ENCODE results near the gene KCNJ10. TPM values are rescaled to one million over a fixed set of nuclear protein-coding genes. Genes with fewer than 3 reads are reported as not detected.

KCNJ10 gene
- total RNA-seq, 2 experiments from 2014 or later, result 0.29 TPM; not detected in 1

DNA sequence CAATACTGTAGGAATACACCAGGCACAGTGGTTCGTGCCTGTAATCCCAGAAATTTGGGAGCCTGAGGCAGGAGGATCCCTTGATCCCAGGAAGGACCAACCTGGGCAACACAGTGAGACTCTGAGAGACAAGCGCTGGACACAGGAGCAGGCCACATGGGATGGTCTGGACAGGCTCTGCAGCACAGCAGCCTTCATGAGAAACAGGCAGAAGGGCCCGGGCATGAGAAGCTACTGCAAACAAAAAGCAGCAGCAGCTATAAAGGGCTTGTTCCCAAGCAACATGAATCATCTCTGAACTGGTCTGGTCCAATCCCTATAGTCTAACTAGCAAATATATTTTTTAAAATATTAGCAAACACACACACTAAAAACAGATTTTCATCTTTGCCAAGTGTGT, 80.4 kb downstream of the KCNJ10 start:
- TF ChIP-seq CTCF (conservative IDR thresholded peaks at IDR 0.05; ENCODE audit: low read length) (no peak), EZH2phosphoT487 (IDR thresholded peaks at IDR 0.05; ENCODE audit: borderline replicate concordance, low read depth, low read length) (no peak)
- no peak overlapping the region for H3K4me2 ChIP-seq (ENCODE audit: low read length)
- ChIA-PET POLR2A (no interaction called here), CTCF (ENCODE audit: unreplicated experiment) (no interaction called here)
- intact Hi-C loops (cut with micrococcal nuclease; ENCODE audit: unreplicated experiment), result no loop called here
- H3K4me3 ChIP-seq (ENCODE audit: low read depth, low read length, poor library complexity, severe bottlenecking), result no peak overlapping the region
- H2AFZ ChIP-seq (ENCODE audit: low read length), result no peak overlapping the region
- H3K9me3 ChIP-seq (ENCODE audit: low read length), result no peaks in the 10 kb centered on the region
- no TSS peak for BruUV-seq (replicated peaks)
- H3K9me2 ChIP-seq (ENCODE audit: insufficient read depth, low read length), result no peaks in the 10 kb centered on the region
- H4K20me1 ChIP-seq (ENCODE audit: insufficient read depth, low read length), result no peaks in the 10 kb centered on the region
- no peaks in the 10 kb centered on the region for H3K36me3 ChIP-seq (ENCODE audit: insufficient read depth, low read length)
- no peaks in the 10 kb centered on the region for H3K79me2 ChIP-seq (ENCODE audit: insufficient read depth, low read depth, low read length)
- H3K27ac ChIP-seq (ENCODE audit: low read depth, low read length, poor library complexity, severe bottlenecking), result no peak overlapping the region
- DNase-seq (ENCODE audit: low spot score), result no peak
- H3K4me1 ChIP-seq (ENCODE audit: insufficient read depth, low read length, poor library complexity, severe bottlenecking), result no peaks in the 10 kb centered on the region

DNA sequence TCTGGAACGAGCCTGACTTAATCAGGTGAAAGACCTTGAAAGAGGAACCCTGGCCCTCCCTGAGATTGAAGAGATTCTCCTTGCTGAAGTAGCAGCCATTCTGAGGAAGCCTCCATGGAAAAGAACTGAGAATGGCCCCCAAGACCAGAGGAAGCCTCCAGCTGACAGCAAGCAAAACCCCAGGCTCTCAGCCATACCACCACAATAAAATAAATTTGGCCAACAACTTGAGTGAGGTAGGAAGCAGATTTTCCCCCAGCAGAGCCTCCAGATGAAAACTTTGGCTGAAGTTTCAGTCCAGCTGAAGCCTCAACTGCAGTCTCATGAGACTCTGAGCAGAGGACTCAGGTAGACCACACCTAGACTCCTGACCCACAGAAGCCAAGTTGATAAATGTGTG, 82.0 kb downstream of the KCNJ10 start:
- Histone ChIP-seq H3K9me3 (ENCODE audit: low read length) (no peaks in the 10 kb centered on the region), H3K4me2 (ENCODE audit: low read length) (no peak overlapping the region), H2AFZ (ENCODE audit: low read length) (no peak overlapping the region), H3K27ac (ENCODE audit: low read depth, low read length, poor library complexity, severe bottlenecking) (no peak overlapping the region), H3K4me1 (ENCODE audit: insufficient read depth, low read length, poor library complexity, severe bottlenecking) (no peaks in the 10 kb centered on the region), H3K79me2 (ENCODE audit: insufficient read depth, low read depth, low read length) (no peaks in the 10 kb centered on the region), H3K36me3 (ENCODE audit: insufficient read depth, low read length) (no peaks in the 10 kb centered on the region), H4K20me1 (ENCODE audit: insufficient read depth, low read length) (no peaks in the 10 kb centered on the region), H3K4me3 (ENCODE audit: low read depth, low read length, poor library complexity, severe bottlenecking) (no peak overlapping the region), H3K9me2 (ENCODE audit: insufficient read depth, low read length) (no peaks in the 10 kb centered on the region)
- POLR2A ChIA-PET, result no interaction called here
- no TSS peak for BruUV-seq (replicated peaks)
- no peak for DNase-seq (ENCODE audit: low spot score)
- TF ChIP-seq CTCF (conservative IDR thresholded peaks at IDR 0.05; ENCODE audit: low read length) (no peak), EZH2phosphoT487 (IDR thresholded peaks at IDR 0.05; ENCODE audit: borderline replicate concordance, low read depth, low read length) (no peak)
- intact Hi-C loops (cut with micrococcal nuclease; ENCODE audit: unreplicated experiment), result no loop called here
- CTCF ChIA-PET (ENCODE audit: unreplicated experiment), result no interaction called here

- DNase-seq (ENCODE audit: low spot score), result no peak
- Histone ChIP-seq H3K4me1 (ENCODE audit: insufficient read depth, low read length, poor library complexity, severe bottlenecking) (no peaks in the 10 kb centered on the region), H3K9me2 (ENCODE audit: insufficient read depth, low read length) (no peaks in the 10 kb centered on the region), H4K20me1 (ENCODE audit: insufficient read depth, low read length) (no peaks in the 10 kb centered on the region), H3K36me3 (ENCODE audit: insufficient read depth, low read length) (no peaks in the 10 kb centered on the region), H3K9me3 (ENCODE audit: low read length) (no peaks in the 10 kb centered on the region), H3K27ac (ENCODE audit: low read depth, low read length, poor library complexity, severe bottlenecking) (no peak overlapping the region), H2AFZ (ENCODE audit: low read length) (no peak overlapping the region), H3K79me2 (ENCODE audit: insufficient read depth, low read depth, low read length) (no peaks in the 10 kb centered on the region), H3K4me3 (ENCODE audit: low read depth, low read length, poor library complexity, severe bottlenecking) (no peak overlapping the region), H3K4me2 (ENCODE audit: low read length) (no peak overlapping the region)
- TF ChIP-seq CTCF (conservative IDR thresholded peaks at IDR 0.05; ENCODE audit: low read length) (no peak), EZH2phosphoT487 (IDR thresholded peaks at IDR 0.05; ENCODE audit: borderline replicate concordance, low read depth, low read length) (no peak)
- CTCF ChIA-PET (ENCODE audit: unreplicated experiment), result no interaction called here
- BruUV-seq (replicated peaks), result no TSS peak
- intact Hi-C loops (cut with micrococcal nuclease; ENCODE audit: unreplicated experiment), result no loop called here
- POLR2A ChIA-PET, result no interaction called here
These were observed 82.8 kb downstream of the KCNJ10 start for GRCh38 chr1:159987186-159987585.
